Stimulated activated effector memory CD8-positive, alpha-beta T cell treated with anti-CD3 and anti-CD28 coated beads, Interleukin-12 subunit alpha, Interleukin-12 subunit beta, amount 100 ng/mL, for 72 hours (primary cell): ENCODE data around the gene PAK3.

Experiments used
- ATAC-seq: fragments of 150-1000 bp; cut with Tn5 transposase; 2 replicates; pipeline ENCODE4 v1.10.0; 2021
- DNase-seq, 2 donors: peaks; one replicate each; pipeline ENCODE4 v3.0.0; 2021 to 2022; ENCODE audit warnings: low spot score in 2 of 2
- H3K27ac Mint-ChIP-seq: one replicate; pipeline ENCODE4 v1.8.0; 2022; ENCODE audit warnings: mild to moderate bottlenecking, mixed read lengths
- H3K36me3 Mint-ChIP-seq: one replicate; pipeline ENCODE4 v1.8.0; 2022; ENCODE audit warnings: mild to moderate bottlenecking, mixed read lengths
- H3K4me1 Mint-ChIP-seq: one replicate; pipeline ENCODE4 v1.8.0; 2022; ENCODE audit warnings: mixed read lengths
- H3K4me3 Mint-ChIP-seq: one replicate; pipeline ENCODE4 v1.8.0; 2022; ENCODE audit warnings: mild to moderate bottlenecking, mixed read lengths
- H3K9me3 Mint-ChIP-seq: one replicate; pipeline ENCODE4 v1.8.0; 2022; ENCODE audit warnings: mixed read lengths

The PAK3 gene

DNA sequence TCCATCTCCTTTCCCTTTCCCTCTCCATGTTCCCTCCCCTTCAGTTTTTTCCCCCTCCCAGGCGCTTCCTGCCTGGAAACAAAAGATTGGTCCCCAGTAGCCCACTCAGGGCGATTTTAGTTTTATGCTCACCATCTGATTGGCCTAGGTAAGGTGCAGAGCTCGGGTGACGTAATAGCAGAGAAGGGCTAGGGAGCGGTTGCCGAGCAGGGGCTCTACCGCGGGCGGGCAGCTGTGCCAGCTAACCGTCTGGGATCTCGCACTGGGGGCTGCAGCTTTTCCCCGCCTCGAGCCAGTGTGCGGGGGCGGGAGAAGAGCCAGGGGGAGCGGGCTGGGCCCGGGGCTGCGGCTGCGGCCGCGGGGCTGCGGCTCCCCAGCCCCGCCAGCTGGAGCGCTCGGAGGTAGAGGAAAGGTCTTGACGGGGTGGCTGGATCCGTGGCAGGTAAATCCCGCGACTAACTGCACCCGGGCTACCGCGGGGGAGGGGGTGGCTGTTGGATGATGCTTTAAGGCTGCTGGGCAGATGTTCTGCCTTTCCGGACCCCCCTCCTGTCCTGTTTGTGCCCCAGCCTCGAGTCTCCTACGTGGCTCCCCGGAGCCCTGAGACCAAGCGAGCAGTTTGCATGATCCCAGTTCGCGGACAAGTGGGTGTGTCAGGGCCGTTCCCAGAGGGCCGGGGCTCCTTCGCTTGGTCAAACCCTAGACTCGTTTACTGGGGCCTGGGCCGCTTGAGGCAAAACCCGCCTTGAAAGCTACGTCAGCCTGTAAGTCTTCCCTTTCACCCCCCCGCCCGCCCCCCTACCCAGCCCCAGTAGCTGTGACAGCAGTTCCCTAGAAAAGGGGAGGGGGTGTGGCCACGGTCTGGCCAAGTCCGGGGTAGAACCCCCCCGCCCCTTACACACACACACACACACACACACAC is at the start of gene PAK3:
TSS of gene PAK3 (plus strand) at position 218 of the 922 bp plus-strand sequence. CDS start 26,913 bp downstream, outside the sequence.
- Mint-ChIP-seq H3K27ac (peak within 1 kb of the TSS; percentile 50), H3K4me1 (peaks cover 23% of the 10 kb centered on the region), H3K4me3 (peak within 1 kb of the TSS; percentile 80), H3K9me3 (no peaks in the 10 kb centered on the region), H3K36me3 (no peaks in the 10 kb centered on the region)
- peak; percentile 84 for ATAC-seq
- peak in 1 of 2 donors; percentile 52 for DNase-seq

DNA sequence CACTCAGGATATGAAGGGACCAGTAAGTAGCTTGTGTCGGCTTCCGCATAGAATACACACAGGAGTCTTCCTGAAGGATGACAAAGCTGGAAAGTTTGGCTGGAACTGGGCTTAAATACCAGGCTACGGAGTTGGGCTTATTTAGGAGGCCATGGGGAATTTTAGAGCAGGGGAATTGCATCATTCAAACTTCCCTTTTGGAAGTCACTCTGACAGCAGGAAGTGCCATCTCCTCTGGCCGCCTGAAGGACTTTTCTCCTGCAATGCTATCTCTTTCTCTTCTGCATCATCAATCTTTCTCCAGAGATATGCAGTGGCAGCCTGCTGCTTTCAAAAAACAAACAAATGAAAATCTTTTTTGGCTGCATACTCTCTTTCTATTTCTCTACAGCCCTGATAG is 48.4 kb upstream of the PAK3 start:
- no peaks in the 10 kb centered on the region for H3K36me3 Mint-ChIP-seq
- no peak overlapping the region for H3K27ac Mint-ChIP-seq
- H3K4me3 Mint-ChIP-seq = no peak overlapping the region
- no peak for ATAC-seq
- DNase-seq = no peak
- no peaks in the 10 kb centered on the region for H3K4me1 Mint-ChIP-seq
- H3K9me3 Mint-ChIP-seq = no peaks in the 10 kb centered on the region

DNA sequence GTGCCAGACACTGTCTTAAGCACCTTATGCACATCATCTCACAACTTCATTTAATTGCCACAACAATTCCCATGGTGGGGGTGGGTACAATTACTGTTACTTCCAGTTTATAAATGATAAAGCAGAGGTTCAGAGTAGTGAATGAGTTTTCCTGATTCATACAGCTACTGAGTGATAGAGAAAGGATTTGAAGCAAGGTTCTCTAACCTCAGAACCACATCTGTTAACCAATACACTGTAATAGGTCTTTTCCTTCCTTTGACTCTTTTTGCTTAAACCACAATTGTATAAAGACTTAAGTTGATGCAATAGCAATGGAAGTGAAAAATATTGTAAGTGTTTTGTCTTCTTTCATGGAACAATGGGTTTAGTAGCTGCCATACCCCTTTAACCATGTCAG is 43.5 kb upstream of the PAK3 start:
- H3K4me1 Mint-ChIP-seq = no peaks in the 10 kb centered on the region
- no peak overlapping the region for H3K27ac Mint-ChIP-seq
- H3K9me3 Mint-ChIP-seq = no peaks in the 10 kb centered on the region
- ATAC-seq (peak; percentile 70), DNase-seq (no peak)
- no peaks in the 10 kb centered on the region for H3K36me3 Mint-ChIP-seq
- H3K4me3 Mint-ChIP-seq = no peak overlapping the region

DNA sequence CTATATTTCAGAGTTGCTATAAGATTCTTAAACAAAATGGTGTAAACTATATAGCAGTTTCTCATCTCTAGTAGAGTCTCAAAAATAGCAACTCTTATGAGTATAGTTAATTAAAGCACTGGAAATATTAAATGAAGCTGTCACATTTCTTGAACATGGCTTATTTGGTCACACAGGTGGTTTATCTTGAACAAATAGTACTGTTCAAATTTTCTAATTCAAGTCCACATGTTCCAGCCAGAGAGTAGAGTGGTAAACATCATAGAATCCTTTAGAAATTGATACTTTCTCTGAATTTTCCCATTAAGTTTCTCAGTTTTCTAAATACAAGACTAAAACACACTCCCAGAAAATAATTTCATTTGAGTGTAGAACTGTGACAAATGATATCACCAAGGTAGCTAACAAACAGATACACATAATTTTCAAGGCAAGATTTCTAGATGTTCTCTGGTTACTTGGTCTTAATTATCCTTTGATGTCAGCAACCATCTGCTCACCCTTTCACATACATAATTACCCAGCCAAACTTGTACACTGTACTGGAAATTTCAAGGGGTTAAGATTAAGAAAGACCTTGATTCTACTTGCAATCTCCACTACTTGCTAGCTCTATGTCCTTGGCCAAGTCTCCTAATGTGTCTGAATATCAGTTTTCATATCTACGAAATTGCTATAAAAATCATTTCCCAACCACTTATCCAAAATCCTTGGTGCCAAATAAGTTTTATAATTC is 24.3 kb upstream of the PAK3 start:
- Mint-ChIP-seq H3K4me1 (no peaks in the 10 kb centered on the region), H3K4me3 (no peak overlapping the region), H3K27ac (no peak overlapping the region), H3K9me3 (no peaks in the 10 kb centered on the region), H3K36me3 (no peaks in the 10 kb centered on the region)
- DNase-seq = no peak
- ATAC-seq = no peak

DNA sequence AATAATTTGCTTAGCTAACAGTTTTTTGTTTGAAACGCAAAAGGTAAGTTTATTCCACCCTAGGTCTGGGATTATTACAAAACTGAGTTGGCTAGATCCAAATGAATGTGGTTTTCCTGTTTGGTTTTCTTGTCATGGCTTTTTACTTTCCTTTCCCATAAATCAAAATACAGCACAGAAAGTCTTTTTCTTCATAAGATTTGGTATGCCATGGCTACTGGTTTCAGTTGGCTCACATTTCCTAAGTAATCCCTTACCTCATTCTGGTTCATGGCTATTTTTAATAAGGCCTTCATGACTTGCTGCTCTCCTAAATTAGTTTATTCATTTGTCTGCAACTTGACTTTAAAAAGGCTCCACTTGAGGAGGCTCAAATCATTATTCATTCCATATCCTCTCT is 12.9 kb upstream of the PAK3 start:
- H3K27ac Mint-ChIP-seq = no peak overlapping the region
- no peak for DNase-seq
- no peaks in the 10 kb centered on the region for H3K4me1 Mint-ChIP-seq
- ATAC-seq = no peak
- no peaks in the 10 kb centered on the region for H3K9me3 Mint-ChIP-seq
- H3K4me3 Mint-ChIP-seq = no peak overlapping the region
- H3K36me3 Mint-ChIP-seq = no peaks in the 10 kb centered on the region

DNA sequence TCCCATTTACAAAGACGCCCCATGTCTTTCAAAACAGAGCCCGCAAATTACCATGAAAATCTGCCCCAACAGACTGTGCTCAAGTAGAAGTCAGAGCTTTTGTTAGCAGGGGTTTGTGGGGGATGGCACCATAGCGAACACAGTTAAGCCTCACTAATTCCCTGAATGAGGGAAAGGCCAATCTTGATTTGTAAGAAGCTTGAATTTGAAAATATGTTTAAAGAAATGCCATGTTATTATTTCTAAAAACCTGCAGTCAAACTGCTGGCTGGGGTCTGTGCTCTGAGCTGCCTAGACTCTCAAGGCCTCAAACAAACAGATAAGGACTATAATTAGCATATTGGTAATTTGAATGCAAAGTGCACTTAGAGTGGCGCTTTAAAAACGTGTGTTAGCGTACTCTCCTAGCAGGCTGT is 9.4 kb upstream of the PAK3 start:
- no peak for DNase-seq
- Mint-ChIP-seq H3K9me3 (no peaks in the 10 kb centered on the region), H3K36me3 (no peaks in the 10 kb centered on the region), H3K4me1 (no peaks in the 10 kb centered on the region), H3K4me3 (no peak overlapping the region), H3K27ac (no peak overlapping the region)
- no peak for ATAC-seq

DNA sequence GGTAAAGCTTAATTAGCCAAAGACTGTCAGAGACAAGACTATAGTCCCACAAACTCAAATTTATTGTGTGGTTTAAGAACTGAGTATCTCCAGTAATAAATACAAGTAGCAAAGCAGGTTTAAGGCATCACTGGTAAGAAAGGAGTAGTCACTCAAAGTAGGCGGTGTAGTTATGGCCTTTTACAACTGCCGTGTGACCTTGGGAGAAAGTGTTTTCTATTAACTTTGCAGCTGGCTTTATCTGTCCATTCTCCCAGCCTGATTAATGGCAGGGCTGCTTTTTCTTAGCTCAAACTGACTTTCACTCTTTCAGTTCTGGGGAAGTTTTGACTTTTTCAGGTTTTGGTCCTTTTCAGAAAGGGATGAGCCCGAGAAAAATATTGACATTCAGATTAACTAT is 7.4 kb upstream of the PAK3 start:
- ATAC-seq (no peak), DNase-seq (no peak)
- Mint-ChIP-seq H3K4me3 (no peak overlapping the region), H3K9me3 (no peaks in the 10 kb centered on the region), H3K4me1 (no peaks in the 10 kb centered on the region), H3K27ac (no peak overlapping the region), H3K36me3 (no peaks in the 10 kb centered on the region)

DNA sequence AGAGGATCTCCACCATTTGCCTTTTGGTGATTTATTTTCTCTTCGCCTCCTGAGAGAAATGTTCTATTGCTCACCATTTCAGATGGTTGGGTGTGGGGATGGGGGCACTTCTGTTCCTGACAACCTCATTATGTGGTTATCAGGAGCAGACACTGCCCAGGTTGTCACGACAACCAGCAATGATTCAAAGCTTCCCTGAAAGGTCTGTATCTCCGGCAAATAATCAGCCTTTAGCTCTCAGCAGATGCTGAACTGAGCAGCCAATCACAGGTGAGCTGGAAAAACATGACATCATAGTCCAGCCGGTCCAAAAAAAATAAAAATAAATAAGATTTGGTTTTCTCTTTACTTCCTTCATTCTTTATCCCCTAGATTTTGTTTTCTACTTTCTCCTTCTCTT is 5.5 kb upstream of the PAK3 start:
- Mint-ChIP-seq H3K9me3 (no peaks in the 10 kb centered on the region), H3K36me3 (no peaks in the 10 kb centered on the region), H3K27ac (no peak overlapping the region), H3K4me1 (peaks cover 3% of the 10 kb centered on the region), H3K4me3 (no peak overlapping the region)
- DNase-seq (no peak), ATAC-seq (no peak)

DNA sequence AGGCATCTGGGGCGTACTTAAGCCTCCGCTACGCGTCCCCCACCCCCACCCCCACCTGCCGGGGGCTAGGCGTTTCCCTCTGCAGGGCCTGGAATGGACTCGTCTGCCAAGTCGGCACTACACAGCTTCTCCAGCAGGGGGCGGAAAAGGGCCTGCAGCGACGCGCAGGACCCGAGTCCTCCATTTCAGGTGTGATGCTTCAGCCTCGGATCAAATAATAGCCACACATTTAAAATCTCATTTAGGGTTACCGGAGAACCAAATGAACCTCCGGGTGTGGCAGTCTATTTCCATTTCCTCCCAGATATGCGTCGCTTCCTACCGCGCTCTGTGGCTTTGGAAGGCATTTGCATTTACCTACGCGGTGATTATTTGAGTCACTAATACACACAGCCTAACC is 2.9 kb downstream of the PAK3 start:
- no peak overlapping the region for H3K27ac Mint-ChIP-seq
- H3K4me3 Mint-ChIP-seq = peak overlapping the region; percentile 16
- peaks cover 23% of the 10 kb centered on the region for H3K4me1 Mint-ChIP-seq
- H3K36me3 Mint-ChIP-seq = no peaks in the 10 kb centered on the region
- H3K9me3 Mint-ChIP-seq = no peaks in the 10 kb centered on the region
- DNase-seq (peak; percentile 46 to 70), ATAC-seq (peak; percentile 66)

DNA sequence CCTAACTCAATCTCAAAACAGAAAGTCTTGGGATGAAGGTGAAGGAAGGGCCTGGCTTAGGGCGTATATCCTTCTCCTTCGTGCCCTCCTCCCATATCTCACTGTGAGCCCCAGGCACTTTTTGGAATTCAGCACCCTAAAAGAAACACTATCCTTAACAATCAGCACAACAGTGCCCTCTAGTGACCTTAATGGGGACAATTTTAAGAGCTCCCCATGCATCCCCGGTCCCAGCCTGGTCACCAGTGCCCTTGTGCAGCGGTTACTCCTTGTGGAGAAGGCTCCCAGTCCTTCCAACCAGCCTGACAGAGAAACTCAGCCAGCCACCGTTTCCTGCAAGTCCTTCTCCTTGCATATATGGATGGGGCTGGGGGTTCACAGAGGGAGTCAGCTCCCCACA is 4.2 kb downstream of the PAK3 start:
- H3K9me3 Mint-ChIP-seq = no peaks in the 10 kb centered on the region
- peak; percentile 47 for ATAC-seq
- H3K4me1 Mint-ChIP-seq = peaks cover 23% of the 10 kb centered on the region
- DNase-seq = peak in 1 of 2 donors; percentile 2
- no peak overlapping the region for H3K27ac Mint-ChIP-seq
- H3K36me3 Mint-ChIP-seq = no peaks in the 10 kb centered on the region
- no peak overlapping the region for H3K4me3 Mint-ChIP-seq

DNA sequence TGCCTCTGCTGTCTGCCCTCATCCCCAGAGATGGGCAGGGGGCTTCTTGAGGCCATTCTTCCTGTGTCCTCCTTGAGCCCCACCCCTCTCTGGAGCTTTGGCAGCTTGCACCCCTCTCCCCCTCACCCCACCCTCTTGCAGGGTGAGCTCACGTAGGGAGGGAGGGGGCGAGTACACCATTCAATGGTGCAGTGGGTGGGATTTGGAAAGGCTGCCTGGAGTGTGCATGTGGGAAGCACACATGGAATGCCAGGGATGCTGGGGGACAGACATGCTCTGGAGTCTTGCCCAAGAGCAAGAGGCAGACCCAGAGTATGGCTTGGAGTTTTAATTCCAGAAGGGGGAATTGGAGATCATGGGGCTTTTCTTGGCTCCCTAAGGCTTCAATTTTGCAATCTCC is 5.6 kb downstream of the PAK3 start:
- no peaks in the 10 kb centered on the region for H3K36me3 Mint-ChIP-seq
- peaks cover 14% of the 10 kb centered on the region for H3K4me1 Mint-ChIP-seq
- DNase-seq (no peak), ATAC-seq (no peak)
- H3K27ac Mint-ChIP-seq = no peak overlapping the region
- no peak overlapping the region for H3K4me3 Mint-ChIP-seq
- H3K9me3 Mint-ChIP-seq = no peaks in the 10 kb centered on the region

DNA sequence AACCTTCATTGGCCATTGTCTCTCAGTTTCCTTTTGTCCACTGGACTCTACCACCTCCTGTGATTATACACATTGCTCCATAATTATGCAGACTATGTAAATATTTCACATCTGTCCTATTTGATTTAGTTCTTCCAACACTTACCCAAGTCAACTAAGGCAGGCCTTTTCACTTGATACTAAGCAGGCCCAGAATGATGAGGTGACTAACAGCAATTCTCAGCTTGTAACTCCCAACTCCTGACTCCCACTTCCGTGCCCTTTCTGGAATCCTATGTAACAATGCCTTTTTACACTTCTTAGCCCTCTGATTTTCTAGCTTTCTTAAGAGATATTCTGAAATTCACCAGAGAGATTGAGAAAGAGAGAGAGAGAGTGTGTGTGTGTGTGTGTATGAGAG is 6.6 kb downstream of the PAK3 start:
- H3K4me1 Mint-ChIP-seq = peaks cover 14% of the 10 kb centered on the region
- no peaks in the 10 kb centered on the region for H3K9me3 Mint-ChIP-seq
- DNase-seq = no peak
- no peak for ATAC-seq
- no peak overlapping the region for H3K4me3 Mint-ChIP-seq
- no peak overlapping the region for H3K27ac Mint-ChIP-seq
- no peaks in the 10 kb centered on the region for H3K36me3 Mint-ChIP-seq

DNA sequence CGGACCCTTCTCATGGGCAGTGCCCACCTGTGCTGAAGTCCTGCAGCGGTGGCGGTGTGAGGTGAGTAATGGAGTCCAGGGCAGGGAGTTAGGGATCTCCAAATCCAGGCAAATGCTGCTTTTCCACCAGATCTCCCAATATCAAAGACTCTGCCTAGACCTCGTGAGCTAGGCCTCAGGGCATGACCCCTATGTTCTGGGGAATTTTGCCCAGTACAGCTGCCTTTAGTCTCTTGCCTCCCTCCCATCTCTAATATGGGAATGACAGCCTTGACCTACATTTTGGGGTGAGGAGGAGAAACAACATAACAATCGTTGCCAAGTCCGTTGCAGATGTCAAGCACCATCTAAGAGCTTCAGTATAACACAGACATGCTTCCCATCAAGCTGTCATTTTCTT is 7.3 kb downstream of the PAK3 start:
- no peaks in the 10 kb centered on the region for H3K9me3 Mint-ChIP-seq
- ATAC-seq = no peak
- H3K4me1 Mint-ChIP-seq = peaks cover 8% of the 10 kb centered on the region
- no peak for DNase-seq
- H3K4me3 Mint-ChIP-seq = no peak overlapping the region
- no peaks in the 10 kb centered on the region for H3K36me3 Mint-ChIP-seq
- no peak overlapping the region for H3K27ac Mint-ChIP-seq

DNA sequence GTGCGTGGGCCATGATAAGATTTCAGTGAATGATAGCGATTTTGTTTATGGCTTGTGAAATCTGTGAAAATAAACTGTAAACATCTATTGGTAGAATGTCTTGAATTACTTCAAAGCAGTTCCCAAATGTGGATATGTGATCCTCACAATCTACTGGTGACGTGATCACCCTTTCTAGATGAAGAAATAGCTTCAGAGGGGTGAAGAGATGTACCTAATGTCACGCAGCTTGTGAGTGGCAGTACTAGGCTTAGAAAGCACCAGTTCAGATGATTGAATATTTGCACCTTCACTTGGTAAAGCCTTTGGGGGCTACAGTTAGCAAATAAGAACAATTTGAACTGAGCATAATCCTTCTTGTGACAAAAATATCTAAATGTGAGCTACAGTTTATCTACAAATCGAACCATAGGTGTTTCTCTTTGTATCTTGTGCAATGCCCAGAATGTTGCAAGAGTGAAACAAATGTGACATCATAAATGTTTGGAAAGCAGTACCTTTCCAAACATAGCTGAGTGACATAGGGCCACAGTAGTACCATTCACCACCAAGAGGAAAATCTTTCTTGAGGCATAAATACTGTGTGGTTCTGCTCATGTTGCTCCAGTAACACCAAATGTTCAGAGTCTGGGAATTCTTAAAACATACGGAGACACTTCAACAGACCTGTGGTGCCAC is 14.2 kb downstream of the PAK3 start:
- Mint-ChIP-seq H3K4me3 (no peak overlapping the region), H3K36me3 (no peaks in the 10 kb centered on the region), H3K4me1 (no peaks in the 10 kb centered on the region), H3K9me3 (no peaks in the 10 kb centered on the region), H3K27ac (no peak overlapping the region)
- DNase-seq = no peak
- ATAC-seq = no peak

DNA sequence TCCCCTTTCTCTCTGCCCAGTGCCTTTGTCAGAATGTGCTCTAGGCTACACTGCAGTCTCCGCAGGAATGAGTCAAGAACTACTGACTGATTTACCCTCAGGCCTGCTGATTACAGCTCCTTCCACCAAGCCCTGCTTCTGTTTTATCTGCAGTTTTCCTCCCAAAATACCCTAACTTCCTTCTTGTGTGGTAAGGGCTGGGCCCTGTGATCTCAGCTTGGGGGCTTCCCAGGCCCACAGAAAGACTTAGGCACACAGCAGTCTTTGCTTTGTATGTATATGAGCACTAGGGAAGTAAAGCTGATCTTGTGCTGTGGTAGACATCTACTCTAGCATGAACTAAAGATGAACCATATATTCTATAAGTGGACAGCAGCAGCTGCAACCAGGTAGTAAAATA is 18.8 kb downstream of the PAK3 start:
- Mint-ChIP-seq H3K36me3 (no peaks in the 10 kb centered on the region), H3K4me3 (no peak overlapping the region), H3K4me1 (no peaks in the 10 kb centered on the region), H3K27ac (no peak overlapping the region), H3K9me3 (no peaks in the 10 kb centered on the region)
- DNase-seq = no peak
- ATAC-seq = peak; percentile 49
